T-helper 17 cell (primary cell): ENCODE measurements around the gene ACP7. TPM values are rescaled to one million over a fixed set of nuclear protein-coding genes. Genes with fewer than 3 reads are reported as not detected.
"Not testable (repeated sequence)": the region's sequence is repeated elsewhere in the genome, so short reads cannot be mapped to it uniquely, and the experiment has no call there.

Experiments used
- ATAC-seq: fragments of 150-1000 bp; cut with Tn5 transposase; 2 replicates; pipeline ENCODE4 v1.10.0; 2021; ENCODE audit warnings: mild to moderate bottlenecking, moderate library complexity
- DNase-seq, 3 donors: peaks; one replicate each; pipeline versions ENCODE4 v3.0.0 to v3.0.0-alpha.2; 2020 to 2021
- H3K9me3 ChIP-seq: one replicate; pipeline ENCODE4 v1.7.0; 2013; ENCODE audit warnings: low read length, mild to moderate bottlenecking; ENCODE audit not compliant: control insufficient read depth, poor library complexity, severe bottlenecking
- H3K27ac Mint-ChIP-seq: one replicate; pipeline ENCODE4 v1.8.0; 2022; ENCODE audit warnings: mild to moderate bottlenecking, moderate library complexity, mixed read lengths
- H3K27me3 Mint-ChIP-seq: one replicate; pipeline ENCODE4 v1.8.0; 2022; ENCODE audit warnings: mixed read lengths
- H3K36me3 Mint-ChIP-seq: one replicate; pipeline ENCODE4 v1.8.0; 2022; ENCODE audit warnings: low read depth, mixed read lengths
- H3K4me1 Mint-ChIP-seq: one replicate; pipeline ENCODE4 v1.8.0; 2022; ENCODE audit warnings: mild to moderate bottlenecking, mixed read lengths
- H3K4me3 Mint-ChIP-seq: one replicate; pipeline ENCODE4 v1.8.0; 2022; ENCODE audit warnings: mild to moderate bottlenecking, moderate library complexity, mixed read lengths
- total RNA-seq, 4 donors: library from RNA in 2 of 4; stranded (reverse) in 2 of 4; gene quantifications; one replicate each; pipeline ENCODE4 v1.2.3 and lab custom pipeline; 2022 to 2026

The ACP7 gene
- total RNA-seq, 2 donors from 2014 or later, result not detected

DNA sequence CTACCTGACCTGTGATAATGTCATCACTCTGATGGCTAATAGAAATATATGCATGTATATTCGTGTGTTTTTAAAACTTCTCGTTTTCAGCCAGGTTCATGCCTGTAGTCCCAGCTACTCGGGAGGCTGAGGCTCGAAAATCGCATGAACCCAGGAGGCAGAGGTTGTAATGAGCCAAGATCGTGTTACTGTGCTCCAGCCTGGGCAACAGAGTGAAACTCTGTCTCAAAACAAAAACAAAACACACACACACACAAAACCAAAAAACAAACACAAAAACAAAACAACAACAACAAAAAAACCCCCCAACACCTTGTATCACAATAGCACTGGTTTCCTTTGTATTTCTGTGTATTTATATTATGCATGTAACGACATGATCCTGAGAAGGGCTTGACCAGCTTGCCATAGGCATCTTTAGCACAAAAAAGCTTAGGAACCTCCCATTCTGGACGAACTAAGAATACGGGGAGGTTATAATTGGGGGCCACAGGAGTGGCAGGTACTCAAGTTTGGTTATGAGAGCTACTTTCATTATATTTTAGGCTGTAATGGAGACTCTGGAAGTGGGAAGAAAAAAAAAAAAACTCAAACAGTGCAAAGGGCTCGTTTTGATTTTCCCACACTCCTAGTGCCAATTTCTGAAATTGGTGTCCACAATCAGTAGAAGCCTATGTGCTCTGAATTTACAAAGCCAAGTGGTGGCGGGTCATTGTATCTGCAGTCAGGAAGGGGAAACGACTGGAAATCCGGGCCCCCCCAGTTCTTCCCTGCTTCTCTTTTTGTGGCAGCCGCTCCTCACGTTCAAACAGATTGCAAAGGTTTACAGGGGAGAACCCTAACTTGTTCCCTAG lies 1.2 kb upstream of the ACP7 start:
- H3K9me3 ChIP-seq, result no peaks in the 10 kb centered on the region
- no peak for DNase-seq
- H3K4me1 Mint-ChIP-seq, result peaks cover 17% of the 10 kb centered on the region

DNA sequence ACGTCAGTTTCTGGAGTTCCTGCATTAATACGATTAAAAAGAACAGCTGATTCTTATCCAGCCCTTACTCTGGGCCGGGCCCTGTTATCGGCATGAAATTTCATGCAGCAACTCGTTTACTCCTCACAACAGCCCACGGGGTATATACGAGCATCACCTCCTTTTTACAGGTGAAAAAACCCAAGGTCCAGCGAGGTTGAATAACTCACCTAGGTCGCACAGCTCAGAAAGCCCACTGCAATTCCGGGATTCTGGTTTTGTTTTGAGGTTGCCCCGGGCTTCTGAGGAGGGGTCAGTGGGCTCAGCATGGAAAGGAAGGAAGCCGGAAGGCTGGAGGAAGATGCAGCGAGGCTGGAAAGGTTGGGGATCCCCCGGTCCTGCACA lies 577 bp upstream of the ACP7 start:
- DNase-seq (no peak), ATAC-seq (peak; percentile 57)
- Mint-ChIP-seq H3K27ac (peak overlapping the region; percentile 19), H3K4me1 (peaks cover 17% of the 10 kb centered on the region), H3K4me3 (peak overlapping the region; percentile 89), H3K27me3 (peaks cover 44% of the 10 kb centered on the region), H3K36me3 (no peaks in the 10 kb centered on the region)
- H3K9me3 ChIP-seq, result no peaks in the 10 kb centered on the region

More for the DNA sequence above, 1.2 kb upstream of the ACP7 start:
- no peaks in the 10 kb centered on the region for H3K36me3 Mint-ChIP-seq
- H3K4me3 Mint-ChIP-seq, result peak overlapping the region; percentile 89
- peak; percentile 18 for ATAC-seq
- peaks cover 44% of the 10 kb centered on the region for H3K27me3 Mint-ChIP-seq
- H3K27ac Mint-ChIP-seq, result peak overlapping the region; percentile 19

DNA sequence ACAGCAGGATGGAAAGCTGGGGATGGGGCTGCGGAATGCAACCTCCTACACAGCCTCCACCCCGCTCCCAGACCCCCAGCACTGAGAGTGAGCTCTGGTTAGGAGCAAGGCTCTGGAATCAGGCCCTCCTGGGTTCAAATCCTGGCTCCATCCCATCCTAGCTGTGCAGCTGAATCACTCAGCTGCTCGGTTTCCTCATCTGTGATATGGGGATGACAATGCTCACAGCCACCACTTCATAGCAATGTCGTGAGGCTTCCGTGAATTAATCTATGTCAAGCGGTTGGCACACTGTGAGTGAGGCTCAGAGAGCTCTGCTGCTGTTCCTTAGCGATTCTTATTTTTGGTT lies 538 bp downstream of the ACP7 start:
- H3K36me3 Mint-ChIP-seq, result no peaks in the 10 kb centered on the region
- ATAC-seq (no peak), DNase-seq (no peak)
- H3K4me3 Mint-ChIP-seq, result peak overlapping the region; percentile 89
- peaks cover 44% of the 10 kb centered on the region for H3K27me3 Mint-ChIP-seq
- no peaks in the 10 kb centered on the region for H3K9me3 ChIP-seq
- no peak overlapping the region for H3K27ac Mint-ChIP-seq
- peaks cover 17% of the 10 kb centered on the region for H3K4me1 Mint-ChIP-seq

DNA sequence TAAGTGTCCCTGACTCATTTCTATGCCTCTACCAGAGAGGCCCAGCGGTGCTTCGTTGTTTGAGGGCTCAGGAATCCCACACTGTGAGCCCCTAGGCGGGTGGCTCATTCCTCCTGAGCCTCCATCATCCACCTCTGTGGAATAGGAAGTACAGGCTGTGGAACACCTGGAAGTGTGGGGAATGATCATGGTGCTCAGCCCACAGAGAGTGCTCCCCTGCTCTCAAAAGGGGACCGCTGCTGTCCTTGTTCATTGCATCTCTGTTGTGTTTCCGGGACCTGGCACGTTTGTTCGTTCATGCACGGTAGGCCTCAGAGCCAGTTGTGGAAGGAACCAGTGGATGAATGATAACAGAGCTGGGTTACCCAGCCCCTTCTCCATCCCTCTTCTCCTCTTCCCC lies 1.2 kb downstream of the ACP7 start:
- H3K9me3 ChIP-seq, result no peaks in the 10 kb centered on the region
- H3K4me3 Mint-ChIP-seq, result peak overlapping the region; percentile 85
- H3K4me1 Mint-ChIP-seq, result peaks cover 17% of the 10 kb centered on the region
- no peaks in the 10 kb centered on the region for H3K36me3 Mint-ChIP-seq
- peaks cover 44% of the 10 kb centered on the region for H3K27me3 Mint-ChIP-seq
- no peak for ATAC-seq
- H3K27ac Mint-ChIP-seq, result peak overlapping the region; percentile 59
- no peak for DNase-seq

DNA sequence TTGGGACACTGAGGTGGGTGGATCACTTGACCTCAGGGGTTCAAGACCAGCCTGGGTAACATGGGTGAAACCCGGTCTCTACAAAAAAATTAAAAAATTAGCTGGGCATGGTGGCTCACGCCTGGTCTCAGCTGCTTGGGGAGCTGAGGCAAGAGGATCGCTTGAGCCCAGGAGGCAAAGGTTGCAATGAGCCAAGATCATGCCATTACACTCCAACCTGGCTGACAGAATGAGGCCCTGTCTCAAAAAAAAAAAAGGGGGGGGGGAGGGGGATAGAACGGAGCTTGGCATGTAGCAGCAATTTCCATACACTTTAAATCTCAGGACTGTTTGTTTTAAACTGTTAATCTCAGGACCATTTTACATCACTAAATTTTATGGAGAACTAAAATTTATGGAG lies 2.2 kb downstream of the ACP7 start:
- H3K4me1 Mint-ChIP-seq, result peaks cover 14% of the 10 kb centered on the region
- DNase-seq (no peak), ATAC-seq (no peak)
- no peaks in the 10 kb centered on the region for H3K9me3 ChIP-seq
- H3K27ac Mint-ChIP-seq, result no peak overlapping the region
- H3K36me3 Mint-ChIP-seq, result no peaks in the 10 kb centered on the region
- no peak overlapping the region for H3K4me3 Mint-ChIP-seq
- H3K27me3 Mint-ChIP-seq, result peaks cover 36% of the 10 kb centered on the region

DNA sequence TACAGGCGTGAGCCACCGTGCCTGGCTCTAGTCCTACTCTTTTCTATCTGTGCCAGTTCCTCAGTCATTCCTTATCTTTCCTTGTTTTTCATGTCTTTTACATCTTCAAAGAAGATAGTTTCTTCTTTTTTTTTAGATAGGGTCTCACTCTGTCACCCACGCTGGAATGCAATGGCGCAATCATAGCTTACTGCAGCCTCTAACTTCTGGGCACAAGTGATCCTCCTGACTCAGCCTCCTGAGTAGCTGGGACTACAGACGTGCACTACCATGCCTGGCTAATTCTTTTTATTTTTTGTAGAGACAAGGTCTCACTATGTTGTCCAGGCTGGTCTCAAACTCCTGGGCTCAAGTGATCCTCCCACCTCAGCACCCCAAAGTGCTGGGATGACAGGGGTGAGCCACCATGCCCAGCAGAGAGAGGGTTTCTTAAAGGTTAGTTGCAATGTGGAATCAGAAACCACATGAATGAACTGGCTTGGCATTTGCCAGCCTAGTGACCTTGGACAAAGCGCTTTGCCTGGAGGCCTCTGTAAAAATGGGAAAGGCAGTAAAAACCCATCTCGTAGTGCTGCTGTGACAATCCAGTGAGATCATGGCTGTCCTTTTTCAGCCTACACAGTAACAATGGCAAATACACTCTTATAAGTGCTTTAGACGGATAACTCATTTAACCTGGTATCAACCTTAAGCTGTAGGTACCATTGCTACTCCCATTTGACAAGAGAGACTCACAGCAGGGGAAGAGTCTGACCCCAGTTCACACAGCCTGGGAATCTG lies 3.9 kb downstream of the ACP7 start:
- Mint-ChIP-seq H3K27ac (no peak overlapping the region), H3K4me1 (peaks cover 10% of the 10 kb centered on the region), H3K4me3 (no peak overlapping the region), H3K36me3 (peaks cover 2% of the 10 kb centered on the region), H3K27me3 (peaks cover 32% of the 10 kb centered on the region)
- DNase-seq (no peak), ATAC-seq (no peak)
- no peaks in the 10 kb centered on the region for H3K9me3 ChIP-seq

DNA sequence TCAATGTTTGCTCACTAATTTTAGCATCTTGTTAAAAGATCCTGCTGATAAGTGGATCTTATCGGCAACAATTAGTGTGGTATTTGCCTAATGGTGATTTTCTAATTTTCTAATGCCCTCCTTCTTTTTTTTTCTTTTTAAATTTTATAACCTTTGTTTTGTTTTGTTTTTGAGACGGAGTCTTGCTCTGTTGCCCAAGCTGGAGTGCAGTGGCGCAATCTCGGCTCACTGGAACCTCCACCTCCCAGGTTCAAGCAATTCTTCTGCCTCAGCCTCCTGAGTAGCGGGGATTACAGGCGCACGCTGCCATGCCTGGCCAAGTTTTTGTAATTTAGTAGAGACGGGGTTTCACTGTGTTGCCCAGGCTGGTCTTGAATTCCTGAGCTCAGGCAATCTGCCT lies 5.8 kb downstream of the ACP7 start:
- not testable (repeated sequence) for H3K36me3 Mint-ChIP-seq, H3K9me3 ChIP-seq, H3K27ac Mint-ChIP-seq, H3K4me3 Mint-ChIP-seq, DNase-seq, H3K4me1 Mint-ChIP-seq, ATAC-seq
- peaks cover 36% of the 10 kb centered on the region for H3K27me3 Mint-ChIP-seq

DNA sequence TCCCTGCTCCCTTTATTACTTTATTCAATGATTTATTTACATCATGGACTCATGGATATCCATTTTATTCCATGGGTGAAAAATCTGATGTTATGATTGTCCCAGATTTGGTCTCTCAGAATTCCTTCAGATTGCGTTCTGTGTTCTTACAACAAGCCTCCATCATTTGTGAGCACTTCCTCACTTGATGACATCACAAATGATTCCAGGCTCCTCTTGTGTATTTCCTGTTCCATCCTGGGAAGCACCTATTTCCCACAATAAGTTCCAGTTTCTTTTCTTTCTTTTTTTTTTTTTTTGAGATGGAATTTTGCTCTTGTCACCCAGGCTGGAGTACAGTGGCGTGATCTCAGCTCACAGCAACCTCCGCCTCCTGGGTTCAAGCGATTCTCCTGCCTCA lies 6.7 kb downstream of the ACP7 start:
- DNase-seq (no peak), ATAC-seq (no peak)
- H3K27ac Mint-ChIP-seq, result no peak overlapping the region
- peaks cover 5% of the 10 kb centered on the region for H3K36me3 Mint-ChIP-seq
- no peak overlapping the region for H3K4me3 Mint-ChIP-seq
- H3K4me1 Mint-ChIP-seq, result peaks cover 3% of the 10 kb centered on the region
- H3K9me3 ChIP-seq, result no peaks in the 10 kb centered on the region
- peaks cover 33% of the 10 kb centered on the region for H3K27me3 Mint-ChIP-seq

DNA sequence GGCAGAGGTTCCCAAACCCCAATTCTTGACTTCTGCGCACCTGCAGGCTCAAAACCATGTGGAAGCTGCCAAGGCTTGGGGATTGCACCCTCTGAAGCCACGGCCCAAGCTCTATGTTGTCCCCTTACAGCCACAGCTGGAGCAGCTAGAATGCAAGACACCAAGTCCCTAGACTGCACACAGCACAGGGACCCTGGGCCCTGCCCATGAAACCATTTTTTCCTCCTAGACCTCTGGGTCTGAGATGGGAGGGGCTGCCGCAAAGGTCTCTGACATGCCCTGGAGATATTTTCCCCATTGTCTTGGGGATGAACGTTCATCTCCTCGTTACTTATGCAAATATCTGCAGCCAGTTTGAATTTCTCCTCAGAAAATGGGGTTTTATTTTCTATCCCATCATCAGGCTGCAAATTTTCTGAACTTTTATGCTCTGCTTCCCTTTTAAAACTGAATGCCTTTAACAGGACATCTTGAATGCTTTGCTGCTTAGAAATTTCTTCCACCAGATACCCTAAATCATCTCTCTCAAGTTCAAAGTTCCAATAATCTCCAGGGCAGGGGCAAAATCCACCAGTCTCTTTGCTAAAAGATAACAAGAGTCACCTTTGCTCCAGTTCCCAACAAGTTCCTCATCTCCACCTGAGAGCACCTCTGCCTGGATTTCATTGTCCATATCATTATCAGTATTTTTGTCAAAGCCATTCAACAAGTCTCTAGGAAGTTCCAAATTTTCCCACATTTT lies 11.8 kb downstream of the ACP7 start:
- DNase-seq, H3K9me3 ChIP-seq, H3K27ac Mint-ChIP-seq, H3K4me3 Mint-ChIP-seq, ATAC-seq, H3K4me1 Mint-ChIP-seq: not testable (repeated sequence)
- H3K27me3 Mint-ChIP-seq, result peaks cover 65% of the 10 kb centered on the region
- H3K36me3 Mint-ChIP-seq, result peaks cover 11% of the 10 kb centered on the region

DNA sequence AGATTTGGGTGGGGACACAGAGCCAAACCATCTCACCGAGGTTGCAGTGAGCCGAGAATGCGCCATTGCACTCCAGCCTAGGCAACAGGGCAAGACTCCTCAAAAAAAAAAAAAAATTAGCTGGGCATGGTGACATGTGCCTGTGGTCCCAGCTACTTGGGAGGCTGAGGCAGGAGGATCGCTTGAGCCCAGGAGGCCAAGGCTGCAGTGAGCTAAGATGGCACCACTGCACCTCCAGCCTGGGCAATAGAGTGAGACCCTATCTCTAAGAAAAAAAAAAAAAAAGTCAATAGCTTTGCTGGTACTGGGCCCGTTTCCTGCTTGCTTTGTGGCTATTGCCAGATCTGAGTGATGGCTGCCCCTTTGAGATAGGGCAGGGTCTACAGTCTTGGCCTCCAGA lies 13.1 kb downstream of the ACP7 start:
- Mint-ChIP-seq H3K36me3 (peaks cover 11% of the 10 kb centered on the region), H3K27ac (no peak overlapping the region), H3K4me1 (peaks cover 9% of the 10 kb centered on the region), H3K27me3 (peaks cover 65% of the 10 kb centered on the region), H3K4me3 (no peak overlapping the region)
- DNase-seq, result no peak
- H3K9me3 ChIP-seq, result no peaks in the 10 kb centered on the region
- ATAC-seq, result no peak

DNA sequence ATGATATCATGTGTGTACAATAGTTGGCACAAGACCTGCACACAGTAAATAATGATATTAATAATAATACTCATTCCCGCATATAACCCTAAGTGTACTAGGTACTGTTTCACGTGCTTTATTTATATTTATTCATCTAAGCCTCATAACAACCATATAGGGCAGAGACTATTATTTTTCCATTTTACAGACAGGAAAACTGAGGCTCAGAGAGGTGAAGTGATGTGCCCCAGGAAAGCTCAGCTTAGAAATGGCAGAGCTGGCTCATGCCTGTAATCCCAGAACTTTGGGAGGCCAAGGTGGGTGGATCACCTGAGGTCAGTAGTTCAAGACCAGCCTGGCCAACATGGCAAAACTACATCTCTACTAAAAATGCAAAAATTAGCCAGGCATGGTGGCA lies 13.6 kb downstream of the ACP7 start:
- Mint-ChIP-seq H3K4me1 (peaks cover 11% of the 10 kb centered on the region), H3K36me3 (peaks cover 11% of the 10 kb centered on the region), H3K27me3 (peaks cover 61% of the 10 kb centered on the region), H3K4me3 (no peak overlapping the region), H3K27ac (no peak overlapping the region)
- DNase-seq (no peak), ATAC-seq (no peak)
- no peaks in the 10 kb centered on the region for H3K9me3 ChIP-seq

DNA sequence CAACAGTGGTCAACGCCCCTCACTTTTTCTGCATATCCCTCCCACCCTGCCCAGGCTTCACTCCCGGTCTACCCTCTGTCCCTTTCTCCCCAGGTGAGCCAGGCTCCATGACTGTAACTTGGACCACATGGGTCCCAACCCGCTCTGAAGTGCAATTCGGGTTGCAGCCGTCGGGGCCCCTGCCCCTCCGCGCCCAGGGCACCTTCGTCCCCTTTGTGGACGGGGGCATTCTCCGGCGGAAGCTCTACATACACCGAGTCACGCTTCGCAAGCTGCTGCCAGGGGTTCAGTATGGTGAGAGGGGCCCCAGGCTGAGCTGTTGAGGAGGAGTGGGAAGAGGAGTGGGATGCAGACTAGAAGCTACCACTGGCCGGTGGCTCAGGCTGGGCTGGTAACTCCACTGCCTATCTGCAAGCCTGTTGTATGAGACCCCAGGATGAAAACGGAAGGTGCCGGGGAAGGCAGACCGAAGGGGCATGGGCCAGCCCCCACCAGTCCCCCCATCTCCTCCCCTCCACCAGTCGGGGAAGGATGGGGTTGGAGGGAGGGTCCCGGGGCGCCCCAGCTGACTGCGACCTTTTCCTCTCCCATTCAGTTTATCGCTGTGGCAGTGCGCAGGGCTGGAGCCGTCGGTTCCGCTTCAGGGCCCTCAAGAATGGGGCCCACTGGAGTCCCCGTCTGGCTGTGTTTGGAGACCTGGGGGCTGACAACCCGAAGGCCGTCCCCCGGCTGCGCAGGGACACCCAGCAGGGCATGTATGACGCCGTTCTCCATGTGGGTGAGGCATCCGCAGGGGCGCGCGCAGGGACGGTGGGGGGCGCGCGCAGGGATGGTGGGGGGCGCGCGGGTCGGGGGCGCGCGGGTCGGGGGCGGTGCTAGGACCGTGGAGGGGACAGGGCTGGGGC lies 14.4 kb downstream of the ACP7 start:
- no peak overlapping the region for H3K27ac Mint-ChIP-seq
- H3K4me3 Mint-ChIP-seq, result no peak overlapping the region
- H3K4me1 Mint-ChIP-seq, result peaks cover 8% of the 10 kb centered on the region
- DNase-seq (no peak), ATAC-seq (no peak)
- no peaks in the 10 kb centered on the region for H3K9me3 ChIP-seq
- H3K27me3 Mint-ChIP-seq, result peaks cover 53% of the 10 kb centered on the region
- peaks cover 6% of the 10 kb centered on the region for H3K36me3 Mint-ChIP-seq
